Endothelial cell of umbilical vein (primary cell): ENCODE measurements around the gene MTG1. TPM values are rescaled to one million over a fixed set of nuclear protein-coding genes. Genes with fewer than 3 reads are reported as not detected.

ENCODE experiments used
- BruUV-seq: library from RNA; stranded (reverse); fragments of 400-500 nt; replicated peaks from 2 replicates; lab custom pipeline; 2021; lab: Mats Ljungman, UMichigan
- CTCF ChIA-PET: fragments of 300-600, 350-600 bp; sonication (Branson Sonifier 250); formaldehyde crosslinking; loops from one replicate; lab custom pipeline; 2021; ENCODE audit warnings: antibody characterized with exemption, inconsistent platforms; lab: Charles Lee
- POLR2A ChIA-PET: fragments of 300-600, 350-600 bp; sonication (Branson Sonifier 250); formaldehyde crosslinking; loops from one replicate; lab custom pipeline; 2021; ENCODE audit warnings: antibody characterized with exemption, inconsistent platforms; lab: Charles Lee
- DNase-seq: peaks from one replicate; pipeline ENCODE4 v3.0.0-alpha.2; 2011; ENCODE audit warnings: low read depth, low spot score
- FAIRE-seq: peaks from 2 replicates; lab custom pipeline; 2011; peaks lifted over from hg19 to GRCh38; lab: Jason Lieb, UNC
- H2AFZ ChIP-seq: 2 replicates; pipeline ENCODE4 v1.6.0; 2012; ENCODE audit warnings: low read depth, low read length, control low read depth, inconsistent platforms
- H3K27ac ChIP-seq: 2 replicates; pipeline ENCODE4 v1.5.1; 2011; ENCODE audit warnings: low read depth, mild to moderate bottlenecking, control low read depth, low read length, moderate library complexity; ENCODE audit not compliant: insufficient read depth
- H3K27me3 ChIP-seq, 2 experiments: 2 replicates each; pipeline versions ENCODE4 v1.6.0 to v1.6.1; 2011; ENCODE audit warnings: low read length in 2 of 2, mixed read lengths in 1 of 2; ENCODE audit not compliant: control insufficient read depth in 2 of 2, insufficient read depth in 2 of 2
- H3K36me3 ChIP-seq, 2 experiments: 2 replicates in 1 of 2; 3 replicates in 1 of 2; pipeline ENCODE4 v1.5.1; 2011; ENCODE audit warnings: low read length in 2 of 2, mild to moderate bottlenecking in 1 of 2, moderate library complexity in 1 of 2; ENCODE audit not compliant: control insufficient read depth in 2 of 2, insufficient read depth in 2 of 2; ENCODE audit errors: extremely low read depth in 1 of 2
- H3K4me1 ChIP-seq: 3 replicates; pipeline ENCODE4 v1.5.1; 2011; ENCODE audit warnings: mild to moderate bottlenecking, low read length; ENCODE audit not compliant: control insufficient read depth, insufficient read depth; ENCODE audit errors: extremely low read depth
- H3K4me2 ChIP-seq: 2 replicates; pipeline ENCODE4 v1.6.1; 2011; ENCODE audit warnings: low read length, control low read depth, mixed read lengths; ENCODE audit not compliant: insufficient read depth
- H3K4me3 ChIP-seq, 3 experiments: fragments of 200-600 bp in 1 of 3; sonication (generic), shearing (Covaris generic) in 1 of 3; replicated peaks in 1 of 3; 2 replicates each; pipeline ENCODE4 v1.5.1; 2011 to 2016; ENCODE audit warnings: control low read depth in 3 of 3, low read length in 3 of 3, mild to moderate bottlenecking in 2 of 3, inconsistent platforms in 1 of 3, low read depth in 1 of 3, moderate library complexity in 1 of 3; ENCODE audit not compliant: insufficient read depth in 1 of 3
- H3K79me2 ChIP-seq: 2 replicates; pipeline ENCODE4 v1.6.0; 2012; ENCODE audit warnings: low read length, inconsistent platforms; ENCODE audit not compliant: control insufficient read depth, insufficient read depth
- H3K9ac ChIP-seq: replicated peaks from 2 replicates; pipeline ENCODE3; 2011; ENCODE audit warnings: low read length, control low read depth; ENCODE audit not compliant: insufficient read depth; ENCODE audit errors: extremely low read depth
- H3K9me1 ChIP-seq: replicated peaks from 3 replicates; pipeline ENCODE4 v1.6.0; 2011; ENCODE audit warnings: mild to moderate bottlenecking, low read length; ENCODE audit not compliant: control insufficient read depth, insufficient read depth; ENCODE audit errors: extremely low read depth
- H3K9me3 ChIP-seq: replicated peaks from 2 replicates; pipeline ENCODE4 v1.5.1; 2012; ENCODE audit warnings: low read length, inconsistent platforms; ENCODE audit not compliant: control insufficient read depth, insufficient read depth
- H4K20me1 ChIP-seq: replicated peaks from 2 replicates; pipeline ENCODE3; 2011; ENCODE audit warnings: mild to moderate bottlenecking, low read length; ENCODE audit not compliant: control insufficient read depth, insufficient read depth; ENCODE audit errors: extremely low read depth
- EZH2 ChIP-seq: IDR thresholded peaks from 2 replicates; pipeline ENCODE4 v1.6.1; 2012; ENCODE audit warnings: borderline replicate concordance, low read depth, mild to moderate bottlenecking, moderate library complexity, low read length, inconsistent platforms; ENCODE audit not compliant: severe bottlenecking
- FOS ChIP-seq: IDR thresholded peaks from 2 replicates; pipeline ENCODE4 v1.6.1; 2011; ENCODE audit warnings: mild to moderate bottlenecking, low read length, moderate library complexity, borderline replicate concordance; ENCODE audit not compliant: insufficient read depth
- GATA2 ChIP-seq: IDR thresholded peaks from 2 replicates; pipeline ENCODE4 v1.7.0; 2011; ENCODE audit warnings: low read depth, mild to moderate bottlenecking, moderate library complexity, mixed read lengths, low read length; ENCODE audit not compliant: insufficient read length, insufficient read depth
- JUN ChIP-seq: IDR thresholded peaks from 2 replicates; pipeline ENCODE4 v1.6.1; 2011; ENCODE audit warnings: borderline replicate concordance, low read depth; ENCODE audit not compliant: insufficient read length, insufficient read depth
- MYC ChIP-seq: IDR thresholded peaks from one replicate; pipeline ENCODE4 v1.6.1; 2011; ENCODE audit warnings: mild to moderate bottlenecking, low read depth, low read length
- POLR2A ChIP-seq: IDR thresholded peaks from 2 replicates; pipeline ENCODE4 v1.6.1; 2012; ENCODE audit warnings: low read depth, mild to moderate bottlenecking, control low read depth, low read length
- POLR2AphosphoS5 ChIP-seq: IDR thresholded peaks from 2 replicates; pipeline ENCODE4 v1.6.1; 2012; ENCODE audit warnings: low read depth, mild to moderate bottlenecking, control low read depth, low read length, moderate library complexity; ENCODE audit not compliant: insufficient read depth
- dilution Hi-C: fragments of 300-500 bp; cut with MboI; formaldehyde crosslinking; loops from one replicate; pipeline ENCODE4 v1.15.0; 2019; ENCODE audit warnings: low sequenced_read_pairs; ENCODE audit not compliant: extremely low pct_ligation_motif_present
- intact Hi-C: fragments of 100-400 bp; cut with micrococcal nuclease; formaldehyde crosslinking; loops from one replicate; pipeline ENCODE4 v1.10.0; 2022
- polyA plus RNA-seq, 4 experiments: library from polyadenylated mRNA; depleted of rRNA in 3 of 4; stranded (reverse) in 3 of 4; unstranded in 1 of 4; fragments of >200 nt; gene quantifications; 2 replicates each; pipeline versions ENCODE4 v1.2.1 to v1.2.3, GENCODE V29; 2011 to 2012; ENCODE audit warnings: missing spikeins in 1 of 4
- total RNA-seq: library from RNA; stranded (reverse); gene quantifications from 2 replicates; pipeline ENCODE4 v1.2.3, GENCODE V29; 2021
- TF ChIP-seq, protein P1 (sequence below): IDR thresholded peaks from 2 replicates; pipeline ENCODE4 v1.6.1; 2011; ENCODE audit not compliant: insufficient read depth, insufficient read length
- TF ChIP-seq, protein P2 (sequence below), 2 donors: IDR thresholded peaks; 1 replicate in 1 of 2; 2 replicates in 1 of 2; pipeline ENCODE4 v1.5.1; 2011; ENCODE audit warnings: low read length in 2 of 2, mild to moderate bottlenecking in 2 of 2, moderate library complexity in 2 of 2, control low read depth in 1 of 2, inconsistent platforms in 1 of 2, low read depth in 1 of 2; ENCODE audit not compliant: insufficient read depth in 1 of 2; ENCODE audit errors: extremely low read depth in 1 of 2

The MTG1 gene
- total and polyA plus RNA-seq, 2 donors (not counting 3 experiments of a cell fraction or from before 2014, with no cell fraction given), result 66.5 to 91.6 TPM

DNA sequence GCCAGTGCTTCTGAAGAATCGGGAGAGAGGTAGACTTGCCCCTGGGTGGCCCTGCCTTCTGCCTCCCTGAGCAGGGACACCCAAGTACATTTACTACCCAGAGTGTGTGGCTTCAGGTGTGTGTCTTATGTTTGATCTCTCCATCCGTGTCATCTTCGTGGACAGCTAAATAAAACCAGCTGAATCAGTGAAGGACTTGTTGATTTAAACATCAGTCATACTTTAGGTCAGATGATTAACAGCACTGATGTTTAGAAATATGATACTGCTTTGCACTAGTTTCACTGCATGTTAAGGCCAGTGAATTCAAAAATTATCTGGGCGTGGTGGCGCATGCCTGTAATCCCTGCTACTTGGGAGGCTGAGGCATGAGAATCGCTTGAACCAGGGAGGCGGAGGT, 4.0 kb downstream of the MTG1 start:
- H3K79me2 ChIP-seq, result peaks cover 33% of the 10 kb centered on the region
- FAIRE-seq (no peak), DNase-seq (no peak)

More for the DNA sequence above, 4.0 kb downstream of the MTG1 start:
- TF ChIP-seq POLR2A (no peak), POLR2AphosphoS5 (no peak), MYC (no peak), JUN (no peak), EZH2 (no peak), FOS (no peak), GATA2 (no peak)
- TF ChIP-seq, protein P1, sequence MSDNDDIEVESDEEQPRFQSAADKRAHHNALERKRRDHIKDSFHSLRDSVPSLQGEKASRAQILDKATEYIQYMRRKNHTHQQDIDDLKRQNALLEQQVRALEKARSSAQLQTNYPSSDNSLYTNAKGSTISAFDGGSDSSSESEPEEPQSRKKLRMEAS, result no peak
- TF ChIP-seq, protein P2, sequence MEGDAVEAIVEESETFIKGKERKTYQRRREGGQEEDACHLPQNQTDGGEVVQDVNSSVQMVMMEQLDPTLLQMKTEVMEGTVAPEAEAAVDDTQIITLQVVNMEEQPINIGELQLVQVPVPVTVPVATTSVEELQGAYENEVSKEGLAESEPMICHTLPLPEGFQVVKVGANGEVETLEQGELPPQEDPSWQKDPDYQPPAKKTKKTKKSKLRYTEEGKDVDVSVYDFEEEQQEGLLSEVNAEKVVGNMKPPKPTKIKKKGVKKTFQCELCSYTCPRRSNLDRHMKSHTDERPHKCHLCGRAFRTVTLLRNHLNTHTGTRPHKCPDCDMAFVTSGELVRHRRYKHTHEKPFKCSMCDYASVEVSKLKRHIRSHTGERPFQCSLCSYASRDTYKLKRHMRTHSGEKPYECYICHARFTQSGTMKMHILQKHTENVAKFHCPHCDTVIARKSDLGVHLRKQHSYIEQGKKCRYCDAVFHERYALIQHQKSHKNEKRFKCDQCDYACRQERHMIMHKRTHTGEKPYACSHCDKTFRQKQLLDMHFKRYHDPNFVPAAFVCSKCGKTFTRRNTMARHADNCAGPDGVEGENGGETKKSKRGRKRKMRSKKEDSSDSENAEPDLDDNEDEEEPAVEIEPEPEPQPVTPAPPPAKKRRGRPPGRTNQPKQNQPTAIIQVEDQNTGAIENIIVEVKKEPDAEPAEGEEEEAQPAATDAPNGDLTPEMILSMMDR (IDR thresholded peaks at IDR 0.05; ENCODE audit: extremely low read depth in 1 of 2, insufficient read depth in 1 of 2, low read depth in 1 of 2, low read length in 2 of 2), result no peak
- Histone ChIP-seq H3K27me3 (no peaks in the 10 kb centered on the region), H3K9me3 (no peaks in the 10 kb centered on the region), H4K20me1 (no peaks in the 10 kb centered on the region), H3K9me1 (no peaks in the 10 kb centered on the region), H2AFZ (no peak overlapping the region), H3K9ac (no peak overlapping the region), H3K4me3 (no peak overlapping the region), H3K36me3 (peaks cover 11 to 26% of the 10 kb centered on the region in 2 experiments), H3K4me1 (peaks cover 4% of the 10 kb centered on the region), H3K4me2 (no peak overlapping the region), H3K27ac (no peak overlapping the region)
- dilution Hi-C loops, result no loop called here
- ChIA-PET POLR2A (no interaction called here), CTCF (no interaction called here)
- BruUV-seq, result no TSS peak
- intact Hi-C loops, result no loop called here
